Muscle layer of duodenum (tissue), 2 donors: ENCODE measurements around the gene S100A7.
"Not testable (repeated sequence)": the region's sequence is repeated elsewhere in the genome, so short reads cannot be mapped to it uniquely, and the experiment has no call there.

Experiments used
- H3K27ac ChIP-seq: one replicate; pipeline ENCODE4 v1.7.0; 2013; ENCODE audit warnings: mild to moderate bottlenecking, low read length
- H3K27me3 ChIP-seq: one replicate; pipeline ENCODE4 v1.7.0; 2013; ENCODE audit warnings: low read depth, mild to moderate bottlenecking, control low read depth, low read length
- H3K36me3 ChIP-seq, 2 donors: one replicate each; pipeline ENCODE4 v1.7.0; 2013; ENCODE audit warnings: low read length in 2 of 2, control low read depth in 1 of 2, mild to moderate bottlenecking in 1 of 2; ENCODE audit not compliant: insufficient read depth in 2 of 2, control insufficient read depth in 1 of 2
- H3K4me1 ChIP-seq, 2 donors: one replicate each; pipeline ENCODE4 v1.7.0; 2013; ENCODE audit warnings: low read length in 2 of 2, mild to moderate bottlenecking in 2 of 2, control low read depth in 1 of 2, moderate library complexity in 1 of 2; ENCODE audit not compliant: insufficient read depth in 2 of 2, control insufficient read depth in 1 of 2
- H3K4me3 ChIP-seq, 2 donors: one replicate each; pipeline ENCODE4 v1.7.0; 2013; ENCODE audit warnings: low read length in 2 of 2, low read depth in 1 of 2, mild to moderate bottlenecking in 1 of 2
- H3K9me3 ChIP-seq, 2 donors: one replicate each; pipeline ENCODE4 v1.7.0; 2013; ENCODE audit warnings: low read length in 2 of 2, control low read depth in 1 of 2, mild to moderate bottlenecking in 1 of 2; ENCODE audit not compliant: control insufficient read depth in 1 of 2
- donor health status: healthy.

The S100A7 gene

DNA sequence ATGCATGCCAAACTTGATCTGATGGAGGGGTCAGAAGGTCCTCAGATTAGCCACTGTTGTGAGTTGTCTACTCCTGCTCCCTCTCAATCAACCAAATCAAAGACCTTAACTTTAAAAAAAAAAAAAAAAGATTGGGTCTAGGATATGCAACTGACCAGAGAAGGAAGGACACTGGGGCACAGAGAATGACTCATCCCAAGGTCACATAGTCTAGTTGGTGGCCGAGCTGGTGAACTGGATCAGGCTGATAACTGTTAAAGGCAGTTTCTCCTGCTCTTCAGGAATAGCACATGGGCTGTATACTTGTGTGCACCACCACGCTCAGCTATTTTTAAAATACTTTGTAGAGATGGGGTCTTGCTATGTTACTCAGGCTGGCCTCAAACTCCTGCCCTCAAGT is 14.8 kb upstream of the S100A7 start:
- no peaks in the 10 kb centered on the region for H3K36me3 ChIP-seq
- H3K4me3 ChIP-seq: no peak overlapping the region
- peaks cover 0 to 10% of the 10 kb centered on the region in 2 donors for H3K9me3 ChIP-seq
- H3K4me1 ChIP-seq: no peaks in the 10 kb centered on the region
- H3K27me3 ChIP-seq: no peaks in the 10 kb centered on the region
- H3K27ac ChIP-seq: no peak overlapping the region

DNA sequence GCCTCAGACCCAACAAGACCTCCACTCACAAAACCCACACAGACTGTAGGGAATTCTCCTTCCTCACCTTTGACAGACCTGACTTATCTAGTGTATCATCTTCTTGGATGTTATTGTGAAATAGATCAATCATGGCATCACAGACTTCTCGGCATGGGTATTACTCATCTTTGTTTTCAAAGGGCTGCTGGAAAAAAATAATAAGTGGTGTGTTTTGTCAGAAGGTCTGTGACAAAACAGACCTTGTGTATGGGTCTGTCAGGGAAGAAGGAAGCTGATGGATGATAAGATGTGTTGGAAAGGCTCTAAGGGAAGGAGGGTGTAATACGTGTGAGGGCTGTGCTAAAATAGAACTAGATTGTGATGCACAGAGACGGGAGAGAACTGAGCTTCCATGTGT is 13.9 kb upstream of the S100A7 start:
- H3K36me3 ChIP-seq: no peaks in the 10 kb centered on the region
- H3K4me3 ChIP-seq: no peak overlapping the region
- H3K27me3 ChIP-seq: no peaks in the 10 kb centered on the region
- H3K9me3 ChIP-seq: peaks cover 0 to 10% of the 10 kb centered on the region in 2 donors
- no peaks in the 10 kb centered on the region for H3K4me1 ChIP-seq
- no peak overlapping the region for H3K27ac ChIP-seq

DNA sequence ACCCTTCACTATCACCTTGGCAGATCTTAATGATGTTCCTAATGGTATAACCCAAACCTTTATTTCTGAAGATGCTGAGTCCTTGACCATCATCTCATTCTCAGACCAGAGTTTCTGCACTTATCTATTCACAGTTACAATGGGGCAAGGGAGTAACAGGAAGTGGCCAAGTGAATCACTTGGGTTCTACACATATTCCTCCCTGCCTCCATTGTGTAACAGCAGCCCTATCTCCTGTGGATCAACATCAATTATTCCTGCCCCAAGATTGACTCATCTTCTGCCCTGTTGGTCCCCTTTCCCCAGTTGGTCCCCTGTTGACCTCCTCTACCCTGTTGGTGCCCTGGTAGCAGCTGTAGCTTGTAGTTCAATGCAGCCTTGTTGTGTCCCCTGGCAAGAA is 10.3 kb upstream of the S100A7 start:
- Histone ChIP-seq H3K4me1 (no peaks in the 10 kb centered on the region), H3K4me3 (no peak overlapping the region), H3K27ac (no peak overlapping the region), H3K27me3 (no peaks in the 10 kb centered on the region), H3K9me3 (peaks cover 0 to 10% of the 10 kb centered on the region in 2 donors), H3K36me3 (no peaks in the 10 kb centered on the region)

DNA sequence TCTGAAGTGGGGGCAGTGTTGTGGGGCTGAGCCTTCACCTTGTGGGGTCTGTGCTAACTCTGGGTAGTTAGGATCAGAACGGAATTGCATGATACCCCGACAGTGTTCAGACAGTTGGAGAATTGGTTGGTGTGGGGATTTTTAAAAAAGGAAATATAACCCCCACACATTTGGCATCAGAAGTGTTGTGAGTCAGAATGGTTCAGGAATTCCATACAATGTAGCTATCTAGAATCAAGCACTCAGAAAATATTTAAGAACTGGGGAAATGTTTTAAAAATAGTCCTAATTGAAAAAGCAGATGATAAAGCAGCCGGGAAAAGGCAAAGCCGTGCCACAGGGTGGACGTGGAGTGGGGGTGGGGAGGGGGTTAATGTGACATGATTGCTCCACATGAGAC is 6.5 kb upstream of the S100A7 start:
- H3K9me3 ChIP-seq: peaks cover 0 to 9% of the 10 kb centered on the region in 2 donors
- H3K4me3 ChIP-seq: no peak overlapping the region
- H3K36me3 ChIP-seq: no peaks in the 10 kb centered on the region
- H3K4me1 ChIP-seq: no peaks in the 10 kb centered on the region
- H3K27me3 ChIP-seq: no peaks in the 10 kb centered on the region
- no peak overlapping the region for H3K27ac ChIP-seq

DNA sequence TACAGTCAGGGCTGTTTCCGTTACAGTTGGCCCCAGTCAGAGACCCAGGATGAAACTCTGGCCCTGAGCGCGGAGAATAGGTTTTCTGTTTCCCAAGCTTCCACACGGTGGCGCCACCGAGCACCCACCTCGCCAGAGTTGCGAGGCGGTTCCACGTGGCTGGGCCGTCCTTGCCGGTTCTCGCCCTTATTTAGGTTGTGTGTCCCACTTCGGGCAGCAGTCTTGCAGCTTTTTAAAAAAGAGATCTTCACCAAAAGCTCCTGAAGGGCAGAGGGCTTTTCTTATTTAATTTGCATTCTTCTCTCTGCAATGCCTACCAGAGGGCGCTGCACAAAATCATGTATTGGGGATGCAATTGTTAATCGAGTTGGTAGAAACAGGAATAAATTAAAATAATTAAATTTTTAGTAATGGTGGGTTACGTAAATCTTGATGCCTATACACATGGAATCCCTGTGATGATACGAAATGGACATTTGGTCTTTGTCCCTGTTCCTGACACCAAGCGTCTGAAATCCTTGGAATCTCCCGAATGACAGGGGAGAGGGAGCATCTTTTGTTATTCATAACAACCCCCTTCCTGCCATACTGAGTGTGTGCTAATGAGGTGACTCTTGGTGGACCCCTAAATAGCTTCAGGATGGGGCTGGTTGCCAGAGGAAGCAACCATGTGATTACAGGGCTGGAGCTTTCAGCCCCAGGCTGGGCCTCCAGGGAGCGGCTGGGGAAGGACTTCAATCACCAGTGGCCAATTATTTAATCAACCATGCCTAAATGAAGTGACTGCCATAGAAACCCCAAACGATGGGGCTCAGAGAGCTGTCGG is 5.6 kb upstream of the S100A7 start:
- H3K27ac ChIP-seq: no peak overlapping the region
- no peaks in the 10 kb centered on the region for H3K36me3 ChIP-seq
- peaks cover 0 to under 1% of the 10 kb centered on the region in 2 donors for H3K9me3 ChIP-seq
- H3K4me3 ChIP-seq: no peak overlapping the region
- H3K4me1 ChIP-seq: no peaks in the 10 kb centered on the region
- H3K27me3 ChIP-seq: no peaks in the 10 kb centered on the region

DNA sequence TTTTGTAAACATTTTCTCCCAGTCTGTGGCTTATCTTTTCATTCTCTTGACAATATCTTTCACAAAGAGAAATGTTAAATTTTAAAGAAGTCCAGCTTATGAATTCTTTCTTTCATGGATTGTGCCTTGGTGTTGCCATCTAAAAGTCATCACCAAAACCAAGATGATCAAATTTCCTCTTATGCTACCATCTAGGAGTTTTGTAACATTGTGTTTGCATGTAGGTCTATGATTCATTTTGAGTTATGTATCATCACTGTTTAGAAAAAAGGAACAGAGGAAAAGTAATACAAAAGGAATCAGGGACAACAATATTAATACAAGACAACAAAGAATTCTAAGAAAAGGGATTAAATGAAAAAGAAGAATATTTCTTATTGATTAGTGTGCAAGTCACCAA is 2.3 kb upstream of the S100A7 start:
- not testable (repeated sequence) for H3K9me3 ChIP-seq, H3K27me3 ChIP-seq, H3K36me3 ChIP-seq, H3K4me3 ChIP-seq, H3K27ac ChIP-seq, H3K4me1 ChIP-seq

DNA sequence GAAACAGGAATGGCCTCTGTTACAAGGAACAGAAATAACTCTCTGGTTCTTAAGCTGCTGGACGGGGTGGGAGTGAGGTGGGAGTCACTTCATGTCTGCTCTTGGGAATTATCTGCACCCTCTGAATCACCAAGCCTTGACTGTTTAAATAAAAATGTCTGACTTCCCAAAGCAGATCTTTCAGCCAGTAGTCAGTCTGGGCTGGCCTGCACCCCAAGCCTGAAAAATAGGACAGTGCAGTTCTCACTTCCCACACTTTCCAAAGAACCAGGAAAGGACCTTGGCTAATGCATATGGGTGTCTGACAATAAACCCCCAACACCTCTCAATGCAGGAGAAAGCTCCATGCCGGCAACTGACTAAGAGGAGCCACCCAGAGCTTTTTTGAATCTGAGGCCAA is 796 bp downstream of the S100A7 start:
- Histone ChIP-seq H3K4me3 (no peak overlapping the region), H3K27ac (no peak overlapping the region), H3K36me3 (no peaks in the 10 kb centered on the region), H3K9me3 (no peaks in the 10 kb centered on the region), H3K4me1 (no peaks in the 10 kb centered on the region), H3K27me3 (no peaks in the 10 kb centered on the region)

DNA sequence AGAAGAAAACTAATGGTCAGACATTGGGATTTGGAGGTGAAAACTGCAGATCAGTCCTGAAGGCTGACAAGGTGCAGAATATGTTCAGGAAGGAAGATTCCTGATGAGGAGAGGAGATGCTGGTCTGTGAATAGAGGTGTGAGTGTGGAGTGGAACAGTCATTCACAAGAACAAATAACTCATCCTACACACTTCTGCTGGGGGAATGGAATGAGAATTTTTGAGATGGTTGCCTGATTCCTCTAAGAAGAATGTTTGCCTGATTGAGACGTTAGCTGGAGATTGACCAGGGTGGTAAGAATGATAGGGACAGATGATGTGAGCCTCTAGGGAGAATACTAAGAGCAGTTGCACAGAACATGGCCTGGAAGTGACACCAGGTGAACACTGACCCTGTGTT is 4.1 kb downstream of the S100A7 start:
- no peaks in the 10 kb centered on the region for H3K27me3 ChIP-seq
- no peaks in the 10 kb centered on the region for H3K36me3 ChIP-seq
- no peaks in the 10 kb centered on the region for H3K4me1 ChIP-seq
- no peaks in the 10 kb centered on the region for H3K9me3 ChIP-seq
- H3K4me3 ChIP-seq: no peak overlapping the region
- H3K27ac ChIP-seq: no peak overlapping the region

DNA sequence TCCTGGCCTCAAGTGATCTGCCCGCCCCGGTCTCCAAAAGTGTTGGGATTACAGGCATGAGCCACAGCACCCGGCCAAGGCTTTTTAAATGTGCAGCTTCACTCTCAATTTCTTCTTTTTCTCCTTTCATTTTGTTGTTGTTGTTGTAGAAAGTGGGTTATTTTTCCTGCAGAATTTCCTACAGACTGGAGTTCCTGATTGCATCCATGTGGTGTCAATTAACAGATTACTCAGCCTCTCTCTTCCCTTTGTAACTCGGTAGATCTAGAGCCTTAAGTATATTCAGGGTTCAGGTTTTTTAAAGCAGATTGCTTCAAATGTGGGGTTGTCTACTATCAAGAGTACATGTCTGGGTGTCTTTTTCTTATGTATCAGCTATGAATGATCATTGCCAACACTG is 11.6 kb downstream of the S100A7 start:
- not testable (repeated sequence) for H3K9me3 ChIP-seq, H3K36me3 ChIP-seq, H3K27me3 ChIP-seq, H3K27ac ChIP-seq, H3K4me1 ChIP-seq, H3K4me3 ChIP-seq

DNA sequence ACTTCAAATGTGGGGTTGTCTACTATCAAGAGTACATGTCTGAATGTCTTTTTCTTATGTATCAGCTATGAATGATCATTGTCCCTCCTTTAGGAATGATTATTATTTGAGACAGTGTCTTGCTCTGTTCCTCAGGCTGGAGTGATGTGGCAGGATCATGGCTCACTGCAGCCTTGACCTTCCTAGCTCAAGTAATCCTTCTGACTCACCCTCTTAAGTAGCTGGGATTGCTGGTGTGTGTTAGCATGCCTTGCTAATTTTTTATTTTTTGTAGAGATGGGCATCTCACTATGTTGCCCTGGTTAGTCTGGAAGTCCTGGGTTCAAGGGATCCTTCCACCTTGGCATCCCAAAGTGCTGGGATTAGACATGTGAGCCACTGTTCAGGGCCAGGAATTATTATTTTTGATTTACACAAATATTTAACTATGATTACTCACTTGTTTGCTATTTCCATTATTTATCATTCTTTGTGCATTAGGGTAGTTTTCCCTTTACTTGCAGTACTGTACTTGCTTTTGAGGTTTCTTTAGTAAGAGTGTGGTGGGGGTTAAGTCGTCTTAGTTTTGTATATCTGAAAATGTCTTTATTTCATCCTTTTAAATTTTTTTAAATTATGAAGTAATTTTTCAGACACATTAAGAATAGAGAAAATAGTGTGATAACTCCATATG is 12.8 kb downstream of the S100A7 start:
- H3K9me3 ChIP-seq: peaks cover 0 to 5% of the 10 kb centered on the region in 2 donors
- H3K36me3 ChIP-seq: no peaks in the 10 kb centered on the region
- no peaks in the 10 kb centered on the region for H3K4me1 ChIP-seq
- H3K27ac ChIP-seq: no peak overlapping the region
- no peak overlapping the region for H3K4me3 ChIP-seq
- no peaks in the 10 kb centered on the region for H3K27me3 ChIP-seq

DNA sequence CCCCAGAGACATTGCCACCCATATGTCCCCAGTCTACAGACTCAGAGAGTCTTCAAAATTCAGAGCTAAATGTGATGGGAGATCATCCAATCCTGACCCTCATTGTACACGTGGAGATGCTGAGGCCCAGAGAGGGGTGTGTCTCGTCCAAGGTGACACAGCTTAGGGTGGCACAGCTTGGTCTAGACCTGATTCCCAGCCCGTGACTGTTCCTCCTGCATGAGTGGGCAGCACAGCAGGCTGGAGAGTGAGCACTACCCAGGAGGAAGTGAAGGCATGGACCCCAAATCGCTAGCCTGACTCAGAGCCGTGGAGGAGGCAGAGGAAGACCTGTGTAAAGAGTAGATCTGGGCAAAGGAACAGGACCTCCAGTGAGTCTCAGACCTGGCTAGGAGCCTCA is 16.4 kb downstream of the S100A7 start:
- Histone ChIP-seq H3K27ac (no peak overlapping the region), H3K27me3 (no peaks in the 10 kb centered on the region), H3K4me1 (no peaks in the 10 kb centered on the region), H3K36me3 (no peaks in the 10 kb centered on the region), H3K4me3 (no peak overlapping the region), H3K9me3 (peaks cover 0 to 5% of the 10 kb centered on the region in 2 donors)

DNA sequence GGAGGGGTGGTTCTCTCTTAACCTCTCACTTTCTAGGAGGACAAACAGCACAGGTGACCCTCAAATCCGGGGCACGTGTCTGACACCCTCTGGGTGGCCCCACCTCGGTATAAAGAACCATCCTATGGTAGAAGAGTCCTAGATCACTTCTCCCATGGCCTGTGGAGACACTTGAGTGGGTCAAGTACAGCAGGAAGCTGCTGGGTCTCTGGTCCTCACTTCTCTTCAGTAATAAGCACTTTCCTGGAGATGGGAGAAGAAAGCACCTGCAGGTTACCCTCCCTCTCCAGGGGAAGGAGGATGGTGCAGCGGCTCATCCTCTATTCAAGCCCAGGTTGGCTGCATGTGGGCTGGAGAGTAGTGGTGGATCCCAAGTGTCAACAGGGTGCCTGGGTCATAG is 17.0 kb downstream of the S100A7 start:
- Histone ChIP-seq H3K4me1 (no peaks in the 10 kb centered on the region), H3K36me3 (no peaks in the 10 kb centered on the region), H3K27me3 (no peaks in the 10 kb centered on the region), H3K27ac (no peak overlapping the region), H3K9me3 (peaks cover 0 to 5% of the 10 kb centered on the region in 2 donors), H3K4me3 (no peak overlapping the region)
